Measurements from ENCODE around the gene HTATSF1.

Gene HTATSF1

DNA sequence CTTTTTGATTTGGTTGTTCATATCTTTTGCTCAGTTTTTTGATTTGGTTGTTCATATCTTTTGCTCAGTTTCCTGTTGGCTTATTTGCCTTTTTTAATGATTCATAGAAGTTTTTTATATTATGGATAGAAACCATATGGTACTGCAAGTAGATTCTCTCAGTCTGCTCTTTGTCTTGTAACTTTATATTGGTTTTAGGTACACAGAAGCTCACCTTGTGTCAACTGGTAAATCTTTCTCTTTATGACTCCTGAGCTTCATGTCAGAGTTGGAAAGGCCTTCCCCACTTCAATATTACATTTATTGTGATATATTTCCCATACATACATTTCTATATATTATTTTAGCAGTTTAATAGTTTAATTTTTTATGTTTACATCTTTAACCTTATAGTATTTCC is 26.4 kb downstream of the HTATSF1 start:
- Histone ChIP-seq H3K4me3 (ENCODE audit: low read length) (no peak overlapping the region), H3K9me3 (ENCODE audit: control insufficient read depth, low read length) (no peaks in the 10 kb centered on the region), H3K9ac (ENCODE audit: low read length) (no peak overlapping the region), H3K27me3 (ENCODE audit: control insufficient read depth, insufficient read depth, low read length) (no peaks in the 10 kb centered on the region), H3K36me3 (ENCODE audit: control insufficient read depth, insufficient read depth, low read length) (no peaks in the 10 kb centered on the region), H3K4me1 (ENCODE audit: control insufficient read depth, insufficient read depth, low read length) (peaks cover 10% of the 10 kb centered on the region)

DNA sequence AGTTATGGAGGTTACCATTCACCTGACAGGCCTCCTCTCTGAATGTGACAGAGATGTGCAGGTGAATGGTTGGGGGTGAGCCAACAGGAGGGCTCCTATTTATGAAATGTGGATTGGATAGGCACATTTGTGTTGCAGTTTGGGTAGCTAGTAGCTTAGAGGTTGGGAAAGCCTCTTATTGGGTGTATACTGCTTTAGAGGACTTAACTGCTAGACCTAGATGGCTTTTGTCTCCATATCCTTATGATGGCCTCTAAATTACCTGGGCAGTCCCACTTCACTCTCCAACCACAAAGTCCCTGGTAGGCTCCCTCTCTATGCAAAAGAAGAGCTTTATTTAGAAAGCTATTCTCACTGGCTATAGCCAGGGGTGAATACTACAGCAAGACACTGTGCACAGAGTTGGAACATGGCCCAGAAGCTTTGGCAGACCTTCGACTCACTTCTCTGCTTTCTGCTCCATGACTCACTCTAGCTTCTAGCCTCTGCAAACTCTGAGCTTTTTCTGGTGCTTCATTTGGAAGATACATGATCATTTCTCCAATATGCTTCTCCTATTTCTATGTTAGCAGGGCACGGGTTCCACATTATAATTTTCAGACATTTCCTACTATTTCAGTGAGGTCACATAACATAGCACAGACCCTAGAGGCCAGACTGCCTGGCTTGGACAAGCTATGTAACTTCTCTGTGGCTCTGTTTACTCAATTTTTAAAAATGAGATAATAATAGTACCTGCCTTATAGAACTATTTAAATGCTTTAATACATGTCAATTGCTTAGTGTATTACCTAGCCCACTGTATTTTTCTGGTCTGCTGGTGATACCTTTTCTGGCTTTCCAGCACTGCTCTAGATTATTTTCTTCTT is 28.6 kb downstream of the HTATSF1 start:
- Histone ChIP-seq H3K9ac (ENCODE audit: low read length) (no peak overlapping the region), H3K27me3 (ENCODE audit: control insufficient read depth, insufficient read depth, low read length) (no peaks in the 10 kb centered on the region)

DNA sequence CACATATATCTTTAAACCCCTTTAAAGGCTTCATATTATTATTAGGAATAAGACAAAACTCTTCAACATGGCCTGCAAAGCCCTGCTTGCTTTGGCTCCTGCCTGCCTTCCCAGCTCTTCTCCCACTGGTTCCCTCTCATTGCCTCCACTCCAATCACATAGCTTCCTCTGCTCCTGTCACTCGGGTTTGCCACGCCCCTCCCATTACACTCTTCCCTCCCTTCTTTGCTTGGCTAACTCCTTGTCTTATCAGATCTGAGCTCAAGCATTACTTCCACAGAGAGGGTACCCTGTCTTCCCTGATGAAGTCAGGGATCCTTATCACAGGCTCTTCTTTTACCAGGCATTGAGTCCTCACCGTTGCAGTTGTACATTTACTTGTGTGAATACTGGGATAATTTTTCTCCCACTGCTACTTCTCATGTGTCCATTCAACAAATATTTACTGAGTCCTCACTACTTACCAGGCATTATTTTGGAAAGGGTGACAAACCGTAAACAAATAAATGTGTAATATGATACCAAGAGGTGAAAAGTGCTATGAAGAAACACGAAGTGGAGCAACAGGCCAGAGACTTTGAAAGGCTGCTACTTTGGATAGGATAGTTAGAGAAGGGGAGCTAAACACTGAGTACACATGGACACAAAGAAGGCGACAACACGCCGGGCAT is 31.4 kb downstream of the HTATSF1 start:
- no peak overlapping the region for H3K4me3 ChIP-seq (ENCODE audit: low read length)
- H3K9ac ChIP-seq (ENCODE audit: low read length): no peak overlapping the region
- H3K27me3 ChIP-seq (ENCODE audit: control insufficient read depth, insufficient read depth, low read length): no peaks in the 10 kb centered on the region

More for the DNA sequence above, 28.6 kb downstream of the HTATSF1 start:
- no peak overlapping the region for H3K4me3 ChIP-seq (ENCODE audit: low read length)
- peaks cover 11% of the 10 kb centered on the region for H3K4me1 ChIP-seq (ENCODE audit: control insufficient read depth, insufficient read depth, low read length)
- H3K36me3 ChIP-seq (ENCODE audit: control insufficient read depth, insufficient read depth, low read length): no peaks in the 10 kb centered on the region
- no peaks in the 10 kb centered on the region for H3K9me3 ChIP-seq (ENCODE audit: control insufficient read depth, low read length)

DNA sequence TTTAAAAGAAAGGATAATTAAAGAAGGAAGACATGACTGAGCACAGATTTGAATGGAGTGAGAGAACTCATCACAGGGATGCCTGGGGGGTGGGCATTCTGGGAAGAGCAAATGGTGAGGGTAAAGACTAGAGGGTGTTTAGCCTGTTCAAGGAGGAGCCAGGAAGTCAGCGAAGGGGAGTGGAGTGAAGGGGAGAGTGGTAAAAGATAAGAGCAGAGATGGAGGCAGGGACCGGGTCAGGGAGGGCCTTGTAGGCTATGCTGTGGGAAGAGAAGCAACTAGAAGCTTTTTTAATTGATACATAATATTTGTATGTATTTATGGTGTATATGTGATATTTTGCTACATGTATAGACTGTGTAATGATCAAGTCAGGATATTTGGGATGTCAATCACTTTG is 32.4 kb downstream of the HTATSF1 start:
- H3K27me3 ChIP-seq (ENCODE audit: control insufficient read depth, insufficient read depth, low read length): no peaks in the 10 kb centered on the region
- H3K9me3 ChIP-seq (ENCODE audit: control insufficient read depth, low read length): no peaks in the 10 kb centered on the region
- H3K9ac ChIP-seq (ENCODE audit: low read length): no peak overlapping the region
- H3K4me1 ChIP-seq (ENCODE audit: control insufficient read depth, insufficient read depth, low read length): peaks cover 11% of the 10 kb centered on the region
- no peaks in the 10 kb centered on the region for H3K36me3 ChIP-seq (ENCODE audit: control insufficient read depth, insufficient read depth, low read length)
- H3K4me3 ChIP-seq (ENCODE audit: low read length): no peak overlapping the region

More for the DNA sequence above, 31.4 kb downstream of the HTATSF1 start:
- no peaks in the 10 kb centered on the region for H3K36me3 ChIP-seq (ENCODE audit: control insufficient read depth, insufficient read depth, low read length)
- H3K4me1 ChIP-seq (ENCODE audit: control insufficient read depth, insufficient read depth, low read length): peaks cover 11% of the 10 kb centered on the region
- H3K9me3 ChIP-seq (ENCODE audit: control insufficient read depth, low read length): no peaks in the 10 kb centered on the region

DNA sequence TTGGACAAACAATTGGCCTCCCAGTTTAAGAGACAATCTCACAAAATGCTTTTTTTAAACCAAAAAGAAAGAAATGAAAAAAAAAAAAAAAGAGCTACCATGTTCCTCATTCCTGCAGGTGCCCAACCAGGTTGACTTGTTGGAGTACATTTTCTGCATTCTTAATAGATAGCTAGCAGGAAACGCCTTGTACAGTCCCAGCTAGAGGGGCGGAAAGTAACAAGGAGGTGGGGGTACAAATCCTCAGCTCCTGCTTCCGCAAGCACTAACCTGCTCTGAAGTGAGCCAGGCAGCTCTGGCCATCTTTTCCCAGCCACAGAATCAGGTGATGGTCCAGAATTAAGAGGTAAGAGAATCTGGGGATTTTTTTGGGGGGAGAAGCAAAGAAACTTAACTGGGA is 34.6 kb downstream of the HTATSF1 start, which contains the start of gene VGLL1:
TSS of gene VGLL1 (plus strand) at position 265 of the 400 bp plus-strand sequence. CDS start 3,806 bp downstream, outside the sequence.
- Histone ChIP-seq H3K4me3 (ENCODE audit: low read length) (no peak within 1 kb of the TSS), H3K27me3 (ENCODE audit: control insufficient read depth, insufficient read depth, low read length) (no peaks in the 10 kb centered on the region), H3K9ac (ENCODE audit: low read length) (no peak within 1 kb of the TSS), H3K4me1 (ENCODE audit: control insufficient read depth, insufficient read depth, low read length) (peaks cover 6% of the 10 kb centered on the region), H3K9me3 (ENCODE audit: control insufficient read depth, low read length) (no peaks in the 10 kb centered on the region), H3K36me3 (ENCODE audit: control insufficient read depth, insufficient read depth, low read length) (no peaks in the 10 kb centered on the region)

DNA sequence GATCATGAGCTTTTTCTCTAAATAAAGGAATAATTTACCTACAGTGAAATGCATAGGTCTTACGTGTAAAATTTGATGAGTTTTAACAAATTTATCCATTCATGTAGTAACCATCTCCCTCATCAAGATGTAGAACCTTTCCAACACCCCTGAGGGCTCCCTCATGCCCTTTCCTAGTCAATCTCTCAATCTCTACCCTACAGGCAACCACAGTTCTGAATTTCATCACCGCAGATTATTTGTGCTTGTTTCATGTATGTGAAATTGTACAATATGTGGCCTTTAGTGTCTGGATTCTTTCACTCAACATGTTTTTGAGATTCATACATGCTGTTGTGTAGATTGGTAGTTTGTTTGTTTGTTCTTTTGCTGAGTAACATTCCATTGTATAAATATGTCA is 36.7 kb downstream of the HTATSF1 start:
- Histone ChIP-seq H3K9ac (ENCODE audit: low read length) (no peak overlapping the region), H3K36me3 (ENCODE audit: control insufficient read depth, insufficient read depth, low read length) (no peaks in the 10 kb centered on the region), H3K4me1 (ENCODE audit: control insufficient read depth, insufficient read depth, low read length) (no peaks in the 10 kb centered on the region), H3K4me3 (ENCODE audit: low read length) (no peak overlapping the region), H3K27me3 (ENCODE audit: control insufficient read depth, insufficient read depth, low read length) (no peaks in the 10 kb centered on the region), H3K9me3 (ENCODE audit: control insufficient read depth, low read length) (no peaks in the 10 kb centered on the region)

DNA sequence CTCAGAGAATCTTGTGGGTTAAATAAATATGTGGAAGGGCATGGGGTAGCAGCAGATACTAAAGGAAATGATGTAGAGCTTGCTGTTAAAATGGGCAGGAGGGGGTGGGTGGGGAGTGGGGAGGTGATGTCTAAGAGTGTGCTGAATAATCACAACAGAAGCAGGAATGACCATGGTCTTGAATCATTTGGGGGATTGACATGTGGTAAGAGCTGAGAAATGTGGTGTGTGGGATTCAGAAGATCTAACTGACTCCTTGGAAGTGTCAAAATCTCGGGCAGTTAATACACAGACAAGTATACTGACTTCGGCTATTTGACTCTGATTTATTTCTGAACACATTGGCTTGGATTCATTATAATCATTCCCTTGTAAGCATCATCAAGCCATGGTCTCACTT is 41.4 kb downstream of the HTATSF1 start:
- Histone ChIP-seq H3K9ac (ENCODE audit: low read length) (no peak overlapping the region), H3K9me3 (ENCODE audit: control insufficient read depth, low read length) (no peaks in the 10 kb centered on the region), H3K27me3 (ENCODE audit: control insufficient read depth, insufficient read depth, low read length) (no peaks in the 10 kb centered on the region), H3K4me3 (ENCODE audit: low read length) (no peak overlapping the region), H3K4me1 (ENCODE audit: control insufficient read depth, insufficient read depth, low read length) (no peaks in the 10 kb centered on the region), H3K36me3 (ENCODE audit: control insufficient read depth, insufficient read depth, low read length) (no peaks in the 10 kb centered on the region)

DNA sequence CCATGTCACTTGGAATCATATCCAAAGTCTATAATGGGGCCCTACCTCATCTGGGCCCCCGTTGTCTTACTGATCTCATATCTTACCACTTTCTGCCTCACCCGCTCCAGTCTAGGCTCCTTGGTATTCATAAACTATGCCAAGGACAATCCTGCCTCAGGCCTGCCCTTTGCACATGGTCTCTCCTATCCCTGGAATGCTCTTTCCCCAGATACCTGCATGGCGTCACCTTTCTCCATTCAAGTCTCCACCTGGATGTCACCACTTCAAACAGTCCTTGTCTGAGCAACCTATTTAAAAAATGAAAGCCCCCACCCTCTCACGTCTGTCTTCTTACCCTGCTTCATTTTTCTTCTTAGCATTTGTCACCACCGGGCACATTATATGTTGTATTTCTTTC is 42.8 kb downstream of the HTATSF1 start:
- Histone ChIP-seq H3K27me3 (ENCODE audit: control insufficient read depth, insufficient read depth, low read length) (no peaks in the 10 kb centered on the region), H3K9ac (ENCODE audit: low read length) (no peak overlapping the region), H3K4me1 (ENCODE audit: control insufficient read depth, insufficient read depth, low read length) (no peaks in the 10 kb centered on the region), H3K4me3 (ENCODE audit: low read length) (no peak overlapping the region), H3K9me3 (ENCODE audit: control insufficient read depth, low read length) (no peaks in the 10 kb centered on the region), H3K36me3 (ENCODE audit: control insufficient read depth, insufficient read depth, low read length) (no peaks in the 10 kb centered on the region)

DNA sequence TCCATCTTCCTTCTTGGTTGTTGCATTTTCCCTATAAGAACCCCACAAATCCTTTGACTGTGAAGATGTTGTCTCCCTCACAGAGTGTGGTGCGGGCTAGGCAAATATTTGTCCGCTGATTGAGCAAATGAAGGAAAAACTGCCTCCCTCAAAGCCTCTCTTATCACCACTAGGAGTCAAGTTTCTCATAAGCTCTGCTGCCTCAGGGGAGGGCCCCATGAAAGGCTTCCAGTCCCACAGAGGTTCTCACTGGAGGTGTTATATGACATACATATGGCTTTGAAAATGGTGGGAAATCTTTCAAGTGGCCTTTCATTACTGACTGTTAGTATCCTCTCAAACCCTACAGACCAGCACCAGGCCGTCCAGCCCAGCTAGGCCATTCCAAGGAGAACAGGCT is 43.9 kb downstream of the HTATSF1 start:
- H3K9me3 ChIP-seq (ENCODE audit: control insufficient read depth, low read length): no peaks in the 10 kb centered on the region
- H3K9ac ChIP-seq (ENCODE audit: low read length): no peak overlapping the region
- H3K4me1 ChIP-seq (ENCODE audit: control insufficient read depth, insufficient read depth, low read length): no peaks in the 10 kb centered on the region

DNA sequence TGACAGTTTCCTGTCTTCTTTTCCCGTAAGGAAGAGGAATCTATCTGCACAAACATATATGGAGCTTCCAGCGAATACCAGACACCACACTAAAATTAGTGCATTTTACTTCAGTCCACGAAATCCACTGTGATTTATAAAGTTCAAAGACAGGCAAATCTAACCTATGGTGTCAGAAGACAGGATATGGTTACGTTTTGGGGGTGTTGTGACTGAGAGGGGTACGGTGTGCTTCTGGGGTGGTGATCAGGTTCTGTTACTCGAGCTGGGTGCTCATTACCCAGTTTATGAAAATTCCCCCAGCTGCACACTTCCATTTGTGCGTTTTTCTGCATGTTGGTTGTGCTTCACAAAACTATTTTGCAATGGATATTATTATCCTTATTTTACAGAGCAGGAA is 44.9 kb downstream of the HTATSF1 start:
- H3K9me3 ChIP-seq (ENCODE audit: control insufficient read depth, low read length): no peaks in the 10 kb centered on the region
- H3K27me3 ChIP-seq (ENCODE audit: control insufficient read depth, insufficient read depth, low read length): no peaks in the 10 kb centered on the region
- no peak overlapping the region for H3K4me3 ChIP-seq (ENCODE audit: low read length)

More for the DNA sequence above, 43.9 kb downstream of the HTATSF1 start:
- H3K36me3 ChIP-seq (ENCODE audit: control insufficient read depth, insufficient read depth, low read length): no peaks in the 10 kb centered on the region
- H3K4me3 ChIP-seq (ENCODE audit: low read length): no peak overlapping the region
- H3K27me3 ChIP-seq (ENCODE audit: control insufficient read depth, insufficient read depth, low read length): no peaks in the 10 kb centered on the region

DNA sequence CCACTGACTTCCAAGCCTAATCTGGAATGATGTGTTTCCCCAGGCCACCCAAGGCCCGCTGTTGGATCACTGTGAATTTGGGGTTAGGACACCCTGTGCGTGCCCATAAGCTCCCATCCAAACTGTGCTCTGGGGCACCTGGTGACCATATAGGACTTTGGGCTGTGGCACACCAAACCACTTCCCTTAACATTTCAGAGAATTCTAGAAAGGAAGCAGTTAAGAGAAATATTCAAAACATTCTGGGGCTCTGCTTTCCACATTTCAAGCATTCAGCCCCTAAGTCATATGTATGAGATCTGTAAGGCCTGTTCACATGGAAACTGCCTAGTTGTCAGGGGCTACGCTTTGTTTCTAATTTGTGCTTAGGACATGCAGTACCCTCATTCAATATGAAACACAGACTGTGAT is 49.0 kb downstream of the HTATSF1 start:
- Histone ChIP-seq H3K9ac (ENCODE audit: low read length) (no peak overlapping the region), H3K27me3 (ENCODE audit: control insufficient read depth, insufficient read depth, low read length) (no peaks in the 10 kb centered on the region), H3K36me3 (ENCODE audit: control insufficient read depth, insufficient read depth, low read length) (no peaks in the 10 kb centered on the region), H3K4me3 (ENCODE audit: low read length) (no peak overlapping the region), H3K9me3 (ENCODE audit: control insufficient read depth, low read length) (no peaks in the 10 kb centered on the region), H3K4me1 (ENCODE audit: control insufficient read depth, insufficient read depth, low read length) (no peaks in the 10 kb centered on the region)

More for the DNA sequence above, 44.9 kb downstream of the HTATSF1 start:
- Histone ChIP-seq H3K4me1 (ENCODE audit: control insufficient read depth, insufficient read depth, low read length) (no peaks in the 10 kb centered on the region), H3K36me3 (ENCODE audit: control insufficient read depth, insufficient read depth, low read length) (no peaks in the 10 kb centered on the region), H3K9ac (ENCODE audit: low read length) (no peak overlapping the region)

DNA sequence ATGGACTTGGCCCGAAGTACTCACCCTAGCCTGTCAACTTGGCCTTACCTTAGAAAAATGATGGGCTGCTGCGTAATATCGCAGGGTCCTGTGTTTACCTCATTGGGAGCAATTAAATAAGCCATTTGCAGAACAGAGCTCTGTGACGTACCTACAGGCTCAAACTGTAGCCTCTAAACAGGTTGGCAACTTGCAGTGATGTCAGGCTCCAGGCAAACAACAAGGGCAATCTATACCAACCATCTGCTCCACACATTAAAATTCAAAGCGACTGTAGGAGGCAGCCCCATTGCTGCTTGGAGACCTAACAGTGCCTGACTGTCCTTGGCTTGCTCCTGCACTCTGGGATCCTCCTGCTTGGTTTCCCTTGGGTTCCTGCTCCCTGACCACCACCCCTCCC is 51.8 kb downstream of the HTATSF1 start:
- Histone ChIP-seq H3K9ac (ENCODE audit: low read length) (no peak overlapping the region), H3K36me3 (ENCODE audit: control insufficient read depth, insufficient read depth, low read length) (no peaks in the 10 kb centered on the region), H3K27me3 (ENCODE audit: control insufficient read depth, insufficient read depth, low read length) (no peaks in the 10 kb centered on the region), H3K4me1 (ENCODE audit: control insufficient read depth, insufficient read depth, low read length) (no peaks in the 10 kb centered on the region), H3K9me3 (ENCODE audit: control insufficient read depth, low read length) (no peaks in the 10 kb centered on the region), H3K4me3 (ENCODE audit: low read length) (no peak overlapping the region)
